GM21367 (cell line): ENCODE results near the gene LRFN3.
"Not testable (repeated sequence)": the region's sequence is repeated elsewhere in the genome, so short reads cannot be mapped to it uniquely, and the experiment has no call there.

Experiments used
- ATAC-seq: cut with Tn5 transposase; IDR thresholded peaks from one replicate; pipeline ENCODE4 v1.9.1; 2021; ENCODE audit not compliant: unreplicated experiment

LRFN3 gene

GRCh38 chr19:35935911-35936737 lies at the start of gene LRFN3:
TSS of gene LRFN3 (plus strand) at chr19:35936374. CDS start at chr19:35939426, 3,052 bp downstream.
- ATAC-seq: no peak

- no peak for ATAC-seq
Measured at GRCh38 chr19:35887197-35887596, 49.0 kb upstream of the LRFN3 start.

GRCh38 chr19:35888398-35888797 lies 47.8 kb upstream of the LRFN3 start:
- no peak for ATAC-seq

- ATAC-seq: no peak
Measured at GRCh38 chr19:35889370-35890112, 46.6 kb upstream of the LRFN3 start.

GRCh38 chr19:35890113-35890650 lies 46.0 kb upstream of the LRFN3 start:
- ATAC-seq: no peak

GRCh38 chr19:35891819-35892218 lies 44.4 kb upstream of the LRFN3 start:
- not testable (repeated sequence) for ATAC-seq

GRCh38 chr19:35894342-35894741 lies 41.8 kb upstream of the LRFN3 start:
- no peak for ATAC-seq

GRCh38 chr19:35895911-35896642 lies 40.1 kb upstream of the LRFN3 start:
- no peak for ATAC-seq

GRCh38 chr19:35896643-35897040 lies 39.5 kb upstream of the LRFN3 start:
- ATAC-seq: no peak

- ATAC-seq: no peak
Measured at GRCh38 chr19:35897706-35898451, 38.3 kb upstream of the LRFN3 start.

GRCh38 chr19:35898499-35898809 lies 37.7 kb upstream of the LRFN3 start:
- ATAC-seq: no peak

GRCh38 chr19:35899547-35900214 lies 36.5 kb upstream of the LRFN3 start:
- peak; percentile 27 for ATAC-seq

GRCh38 chr19:35901055-35901644 lies 35.0 kb upstream of the LRFN3 start:
- ATAC-seq: no peak

- ATAC-seq: no peak
Measured at GRCh38 chr19:35901854-35902661, 34.1 kb upstream of the LRFN3 start, which contains the start of gene HCST. TSS of gene HCST (plus strand) at chr19:35902529. CDS start at chr19:35902594, 65 bp downstream.

GRCh38 chr19:35902870-35903475 lies 33.2 kb upstream of the LRFN3 start:
- no peak for ATAC-seq

- ATAC-seq: peak; percentile 30
Measured at GRCh38 chr19:35903550-35904179, 32.5 kb upstream of the LRFN3 start.

- no peak for ATAC-seq
Measured at GRCh38 chr19:35904311-35905068, 31.7 kb upstream of the LRFN3 start.
